Measurements from ENCODE around the gene FAM174C. TPM values are rescaled to one million over a fixed set of nuclear protein-coding genes. Genes with fewer than 3 reads are reported as not detected.

Gene FAM174C
- total and polyA plus RNA-seq, 2 donors (not counting 3 experiments of a cell fraction or from before 2014, with no cell fraction given): 46.7 to 83.9 TPM

DNA sequence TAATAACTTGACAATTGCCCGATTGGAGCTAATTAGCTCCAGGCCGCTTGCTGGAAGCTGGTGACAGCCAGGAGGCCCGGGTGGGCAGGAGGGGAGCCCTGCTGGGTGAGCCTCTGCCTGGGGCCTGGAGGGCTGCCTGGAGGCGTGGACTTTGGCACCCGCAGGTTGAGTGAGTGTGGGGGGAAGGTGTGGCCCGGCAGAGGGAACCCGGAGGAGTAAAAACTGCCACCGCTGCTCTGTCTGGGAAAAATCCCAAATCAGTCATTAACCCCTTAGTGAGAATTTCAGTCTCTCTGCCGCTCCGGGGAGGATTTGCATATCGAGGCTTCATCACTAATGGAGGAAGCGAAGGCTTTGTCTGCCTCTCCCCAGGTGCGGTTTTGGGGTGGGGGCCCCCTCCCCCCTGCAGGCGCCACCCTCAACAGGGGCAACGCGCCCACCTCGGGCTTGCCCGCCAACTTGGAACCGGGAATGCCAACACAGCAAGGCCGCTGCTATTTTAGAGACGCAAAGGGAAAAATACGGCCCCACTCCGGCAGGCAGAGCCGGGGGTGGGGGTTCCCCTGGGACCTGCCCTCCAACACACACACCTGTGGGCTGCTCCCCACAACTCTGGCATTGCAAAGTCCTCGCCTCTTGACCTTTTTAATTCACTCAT, 16.6 kb downstream of the FAM174C start:
- no TSS peak for BruUV-seq (replicated peaks)
- Histone ChIP-seq H4K20me1 (replicated peaks; ENCODE audit: control insufficient read depth, extremely low read depth, insufficient read depth, low read length) (no peaks in the 10 kb centered on the region), H3K9me3 (replicated peaks; ENCODE audit: control insufficient read depth, insufficient read depth, low read length) (no peaks in the 10 kb centered on the region), H3K4me3 (replicated peaks in 1 of 3; ENCODE audit: insufficient read depth in 1 of 3, low read depth in 1 of 3, low read length in 3 of 3) (no peak overlapping the region), H3K9me1 (replicated peaks; ENCODE audit: control insufficient read depth, extremely low read depth, insufficient read depth, low read length) (no peaks in the 10 kb centered on the region), H3K79me2 (ENCODE audit: control insufficient read depth, insufficient read depth, low read length) (no peaks in the 10 kb centered on the region), H3K27me3 (ENCODE audit: control insufficient read depth in 2 of 2, insufficient read depth in 2 of 2, low read length in 2 of 2) (peaks cover 0 to 1% of the 10 kb centered on the region in 2 experiments), H3K4me2 (ENCODE audit: insufficient read depth, low read length) (no peak overlapping the region), H3K9ac (replicated peaks; ENCODE audit: extremely low read depth, insufficient read depth, low read length) (no peak overlapping the region), H2AFZ (ENCODE audit: low read depth, low read length) (no peak overlapping the region), H3K36me3 (ENCODE audit: control insufficient read depth in 2 of 2, extremely low read depth in 1 of 2, insufficient read depth in 2 of 2, low read length in 2 of 2) (no peaks in the 10 kb centered on the region), H3K4me1 (ENCODE audit: control insufficient read depth, extremely low read depth, insufficient read depth, low read length) (peaks cover 4% of the 10 kb centered on the region), H3K27ac (ENCODE audit: insufficient read depth, low read depth, low read length) (no peak overlapping the region)
- intact Hi-C loops (cut with micrococcal nuclease) (no loop called here), dilution Hi-C loops (cut with MboI; ENCODE audit: extremely low pct_ligation_motif_present, low sequenced_read_pairs) (no loop called here)
- no peak for TF ChIP-seq POLR2A (IDR thresholded peaks at IDR 0.05; ENCODE audit: low read depth, low read length)
- TF ChIP-seq POLR2AphosphoS5 (IDR thresholded peaks at IDR 0.05; ENCODE audit: insufficient read depth, low read depth, low read length): no peak
- no peak for TF ChIP-seq CTCF (IDR thresholded peaks at IDR 0.05; ENCODE audit: extremely low read depth in 1 of 2, insufficient read depth in 1 of 2, low read depth in 1 of 2, low read length in 2 of 2)
- no peak for TF ChIP-seq GATA2 (IDR thresholded peaks at IDR 0.05; ENCODE audit: insufficient read depth, insufficient read length, low read depth, low read length)
- TF ChIP-seq FOS (IDR thresholded peaks at IDR 0.05; ENCODE audit: borderline replicate concordance, insufficient read depth, low read length): no peak
- TF ChIP-seq MYC (IDR thresholded peaks at IDR 0.05; ENCODE audit: low read depth, low read length): no peak
- TF ChIP-seq JUN (IDR thresholded peaks at IDR 0.05; ENCODE audit: borderline replicate concordance, insufficient read depth, insufficient read length, low read depth): no peak
- TF ChIP-seq, protein P1, sequence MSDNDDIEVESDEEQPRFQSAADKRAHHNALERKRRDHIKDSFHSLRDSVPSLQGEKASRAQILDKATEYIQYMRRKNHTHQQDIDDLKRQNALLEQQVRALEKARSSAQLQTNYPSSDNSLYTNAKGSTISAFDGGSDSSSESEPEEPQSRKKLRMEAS (IDR thresholded peaks at IDR 0.05; ENCODE audit: insufficient read depth, insufficient read length): no peak
- DNase-seq (ENCODE audit: low read depth, low spot score) (no peak), FAIRE-seq (no peak)
- ChIA-PET CTCF (interaction anchor here (0.6 to 1.2 kb wide), 3 partner anchors 24 to 391 kb away, joined by 3 to 4 read pairs (median 3); no protein-coding TSS in a partner anchor), POLR2A (no interaction called here)
